ENCODE data around the gene FXYD7. TPM values are rescaled to one million over a fixed set of nuclear protein-coding genes. Genes with fewer than 3 reads are reported as not detected.

The FXYD7 gene
- total RNA-seq, 1 experiment from 2014 or later = 0.90 TPM

- BruUV-seq (replicated peaks) = no TSS peak
- intact Hi-C loops (cut with micrococcal nuclease; ENCODE audit: unreplicated experiment) = loop anchor here (5.0 kb wide), 1 partner anchor 103 kb away; the partner anchor contains the start of gene LSR
- Mint-ChIP-seq H3K4me1 (ENCODE audit: low read depth, unreplicated experiment) (peaks cover 33% of the 10 kb centered on the region), H3K27ac (ENCODE audit: unreplicated experiment) (peak overlapping the region; percentile 27), H3K4me3 (ENCODE audit: low read depth, unreplicated experiment) (no peak overlapping the region), H3K36me3 (ENCODE audit: insufficient read depth, unreplicated experiment) (peaks cover 22% of the 10 kb centered on the region), H3K27me3 (ENCODE audit: unreplicated experiment) (peaks cover 17% of the 10 kb centered on the region), H3K9me3 (ENCODE audit: low read depth, unreplicated experiment) (no peaks in the 10 kb centered on the region)
- no peak for TF ChIP-seq CTCF (IDR thresholded peaks at IDR 0.05; ENCODE audit: unreplicated experiment)
- CTCF ChIA-PET = interaction anchor here (0.5 kb wide), 1 partner anchor 90 kb away, joined by 3 read pairs; no protein-coding TSS in a partner anchor
- DNase-seq = no peak
These were observed 1.2 kb downstream of the FXYD7 start for GRCh38 chr19:35144259-35144599.

GRCh38 chr19:35144600-35145436, 1.8 kb downstream of the FXYD7 start:
- H3K27me3 Mint-ChIP-seq (ENCODE audit: unreplicated experiment) = peaks cover 17% of the 10 kb centered on the region
- no TSS peak for BruUV-seq (replicated peaks)
- no peak for TF ChIP-seq CTCF (IDR thresholded peaks at IDR 0.05; ENCODE audit: unreplicated experiment)
- CTCF ChIA-PET = interaction anchor here (0.5 to 1.1 kb wide), 3 partner anchors 9 to 90 kb away, joined by 3 to 5 read pairs (median 3); partner anchors contain the start of gene FXYD5
- H3K4me1 Mint-ChIP-seq (ENCODE audit: low read depth, unreplicated experiment) = peaks cover 33% of the 10 kb centered on the region
- H3K9me3 Mint-ChIP-seq (ENCODE audit: low read depth, unreplicated experiment) = no peaks in the 10 kb centered on the region
- H3K4me3 Mint-ChIP-seq (ENCODE audit: low read depth, unreplicated experiment) = peak overlapping the region; percentile 26
- DNase-seq = peak; percentile 93
- peak overlapping the region; percentile 89 for H3K27ac Mint-ChIP-seq (ENCODE audit: unreplicated experiment)
- intact Hi-C loops (cut with micrococcal nuclease; ENCODE audit: unreplicated experiment) = loop anchor here (5.0 kb wide), 1 partner anchor 102 kb away; the partner anchor contains the start of gene LSR
- H3K36me3 Mint-ChIP-seq (ENCODE audit: insufficient read depth, unreplicated experiment) = peaks cover 22% of the 10 kb centered on the region

GRCh38 chr19:35146746-35147459, 3.8 kb downstream of the FXYD7 start:
- BruUV-seq (replicated peaks) = no TSS peak
- Mint-ChIP-seq H3K4me1 (ENCODE audit: low read depth, unreplicated experiment) (peaks cover 23% of the 10 kb centered on the region), H3K27ac (ENCODE audit: unreplicated experiment) (no peak overlapping the region), H3K36me3 (ENCODE audit: insufficient read depth, unreplicated experiment) (peaks cover 15% of the 10 kb centered on the region), H3K27me3 (ENCODE audit: unreplicated experiment) (peaks cover 17% of the 10 kb centered on the region), H3K9me3 (ENCODE audit: low read depth, unreplicated experiment) (no peaks in the 10 kb centered on the region), H3K4me3 (ENCODE audit: low read depth, unreplicated experiment) (no peak overlapping the region)
- TF ChIP-seq CTCF (IDR thresholded peaks at IDR 0.05; ENCODE audit: unreplicated experiment) = no peak
- intact Hi-C loops (cut with micrococcal nuclease; ENCODE audit: unreplicated experiment) = no loop called here
- DNase-seq = no peak
- CTCF ChIA-PET = interaction anchor here (0.6 kb wide), 1 partner anchor 79 kb away, joined by 3 read pairs; no protein-coding TSS in a partner anchor

- TF ChIP-seq CTCF (IDR thresholded peaks at IDR 0.05; ENCODE audit: unreplicated experiment) = no peak
- Mint-ChIP-seq H3K27me3 (ENCODE audit: unreplicated experiment) (peaks cover 3% of the 10 kb centered on the region), H3K4me1 (ENCODE audit: low read depth, unreplicated experiment) (peaks cover 20% of the 10 kb centered on the region), H3K36me3 (ENCODE audit: insufficient read depth, unreplicated experiment) (peaks cover 18% of the 10 kb centered on the region), H3K9me3 (ENCODE audit: low read depth, unreplicated experiment) (no peaks in the 10 kb centered on the region), H3K27ac (ENCODE audit: unreplicated experiment) (no peak overlapping the region), H3K4me3 (ENCODE audit: low read depth, unreplicated experiment) (no peak overlapping the region)
- CTCF ChIA-PET = interaction anchor here (0.6 kb wide), 1 partner anchor 32 kb away, joined by 3 read pairs; no protein-coding TSS in a partner anchor
- intact Hi-C loops (cut with micrococcal nuclease; ENCODE audit: unreplicated experiment) = no loop called here
- no peak for DNase-seq
- no TSS peak for BruUV-seq (replicated peaks)
These were observed 6.4 kb downstream of the FXYD7 start for GRCh38 chr19:35149463-35149862.

Measured in Calu3 (cell line).